K562 (cell line): Measurements from ENCODE around the gene DDOST.

Source experiments
- ARNT ChIP-seq, 2 experiments: fragments of 450-650 bp; IDR thresholded peaks; 2 replicates each; pipeline ENCODE4 v1.6.1; 2016; ENCODE audit warnings: mild to moderate bottlenecking in 1 of 2
- GTF2F1 ChIP-seq: IDR thresholded peaks from 2 replicates; pipeline ENCODE4 v1.6.1; 2011; ENCODE audit warnings: low read depth, low read length, improper control_type of control experiment
- JUND ChIP-seq, 2 experiments: IDR thresholded peaks; 2 replicates in 1 of 2; 3 replicates in 1 of 2; pipeline ENCODE4 v1.6.1; 2011; ENCODE audit warnings: borderline replicate concordance in 2 of 2, low read depth in 2 of 2, low read length in 2 of 2, improper control_type of control experiment in 1 of 2, missing biosample characterization in 1 of 2, missing genetic modification characterization in 1 of 2, missing genetic modification reagents in 1 of 2
- LARP7 ChIP-seq: fragments of 450-650 bp; IDR thresholded peaks from 2 replicates; pipeline ENCODE4 v1.6.1; 2016
- MAZ ChIP-seq, 2 experiments: fragments of 450-650 bp in 1 of 2; sonication (generic) in 1 of 2; formaldehyde crosslinking; IDR thresholded peaks in 1 of 2; conservative IDR thresholded peaks in 1 of 2; 2 replicates each; pipeline versions ENCODE4 v1.4.0 to v1.5.0; 2020; ENCODE audit warnings: mild to moderate bottlenecking in 1 of 2, missing genetic modification reagents in 1 of 2
- POLR2AphosphoS5 ChIP-seq: IDR thresholded peaks from 2 replicates; pipeline ENCODE4 v1.6.1; 2011; ENCODE audit warnings: mild to moderate bottlenecking, low read depth, low read length, moderate library complexity; ENCODE audit not compliant: control insufficient read depth, insufficient read depth
- RCOR1 ChIP-seq, 2 experiments: IDR thresholded peaks; 2 replicates each; pipeline ENCODE4 v1.6.1; 2012; ENCODE audit warnings: low read depth in 2 of 2, low read length in 2 of 2, borderline replicate concordance in 1 of 2, improper control_type of control experiment in 1 of 2
- ZNF717 ChIP-seq: fragments of 250-450 bp; sonication (Bioruptor Pico); IDR thresholded peaks from 2 replicates; pipeline ENCODE4 v1.5.0; 2021
- TF ChIP-seq, protein P1 (sequence below), 3 experiments: IDR thresholded peaks in 2 of 3; conservative IDR thresholded peaks in 1 of 3; 2 replicates each; pipeline ENCODE4 v1.5.1; 2011 to 2012; ENCODE audit warnings: low read length in 3 of 3, mild to moderate bottlenecking in 3 of 3, control low read depth in 2 of 3, improper control_type of control experiment in 1 of 3, inconsistent platforms in 1 of 3, low read depth in 1 of 3, mixed read lengths in 1 of 3, moderate library complexity in 1 of 3; ENCODE audit not compliant: insufficient read depth in 2 of 3

DNA sequence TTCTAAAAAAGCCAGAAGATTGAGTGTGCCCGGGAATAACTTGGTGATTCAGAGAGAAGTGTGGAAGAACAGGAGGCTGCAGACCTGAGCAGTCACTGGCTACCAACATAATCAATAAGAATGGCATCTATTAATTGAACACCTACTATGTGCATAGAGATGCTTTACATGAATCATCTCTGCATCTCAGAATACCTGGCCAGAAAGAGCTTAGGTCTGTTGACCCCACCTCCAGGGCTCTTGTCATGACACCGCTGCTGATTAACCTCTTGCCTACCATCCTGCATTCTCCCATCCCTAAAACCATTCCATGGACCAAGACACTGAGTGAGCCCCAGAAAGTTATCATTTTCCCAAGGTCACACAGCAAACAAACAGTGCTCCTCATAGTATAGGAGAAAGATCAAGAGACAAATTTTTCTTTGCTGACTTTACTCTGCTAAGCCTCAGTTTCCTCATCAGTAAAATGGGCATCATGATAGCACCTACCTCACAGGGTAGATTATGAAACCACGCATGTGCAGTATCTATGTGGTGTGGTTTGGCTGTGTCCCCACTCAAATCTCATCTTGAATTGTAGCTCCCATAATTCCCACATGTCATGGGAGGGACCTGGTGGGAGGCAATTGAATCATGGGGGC, 44.2 kb downstream of the DDOST start:
- TF ChIP-seq ZNF717 (CRISPR knock-in tag) (no peak), POLR2AphosphoS5 (no peak), RCOR1 (IDR thresholded peaks at IDR 0.05; ENCODE audit: borderline replicate concordance in 1 of 2, low read depth in 2 of 2, low read length in 2 of 2) (peak in 1 of 2 experiments; percentile 79; a peak in 1 of 4 replicates), LARP7 (no peak), GTF2F1 (no peak), MAZ (CRISPR knock-in tag; conservative IDR thresholded peaks at IDR 0.05 in 1 of 2, IDR thresholded peaks at IDR 0.05 in 1 of 2) (no peak), ARNT (IDR thresholded peaks at IDR 0.05) (no peak), JUND (IDR thresholded peaks at IDR 0.05; ENCODE audit: borderline replicate concordance, low read depth, low read length) (no peak), JUND (tag; IDR thresholded peaks at IDR 0.05; ENCODE audit: borderline replicate concordance, low read depth, low read length) (no peak)
- TF ChIP-seq, protein P1, sequence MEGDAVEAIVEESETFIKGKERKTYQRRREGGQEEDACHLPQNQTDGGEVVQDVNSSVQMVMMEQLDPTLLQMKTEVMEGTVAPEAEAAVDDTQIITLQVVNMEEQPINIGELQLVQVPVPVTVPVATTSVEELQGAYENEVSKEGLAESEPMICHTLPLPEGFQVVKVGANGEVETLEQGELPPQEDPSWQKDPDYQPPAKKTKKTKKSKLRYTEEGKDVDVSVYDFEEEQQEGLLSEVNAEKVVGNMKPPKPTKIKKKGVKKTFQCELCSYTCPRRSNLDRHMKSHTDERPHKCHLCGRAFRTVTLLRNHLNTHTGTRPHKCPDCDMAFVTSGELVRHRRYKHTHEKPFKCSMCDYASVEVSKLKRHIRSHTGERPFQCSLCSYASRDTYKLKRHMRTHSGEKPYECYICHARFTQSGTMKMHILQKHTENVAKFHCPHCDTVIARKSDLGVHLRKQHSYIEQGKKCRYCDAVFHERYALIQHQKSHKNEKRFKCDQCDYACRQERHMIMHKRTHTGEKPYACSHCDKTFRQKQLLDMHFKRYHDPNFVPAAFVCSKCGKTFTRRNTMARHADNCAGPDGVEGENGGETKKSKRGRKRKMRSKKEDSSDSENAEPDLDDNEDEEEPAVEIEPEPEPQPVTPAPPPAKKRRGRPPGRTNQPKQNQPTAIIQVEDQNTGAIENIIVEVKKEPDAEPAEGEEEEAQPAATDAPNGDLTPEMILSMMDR (IDR thresholded peaks at IDR 0.05 in 2 of 3, conservative IDR thresholded peaks at IDR 0.05 in 1 of 3; ENCODE audit: insufficient read depth in 2 of 3, low read depth in 1 of 3, low read length in 3 of 3): no peak
